ENCODE measurements around the gene CDHR4. TPM values are rescaled to one million over a fixed set of nuclear protein-coding genes. Genes with fewer than 3 reads are reported as not detected.

CDHR4 gene
- total RNA-seq, 1 experiment from 2014 or later = 0.17 TPM

- no peak for TF ChIP-seq E2F4 (CRISPR knock-in tag; IDR thresholded peaks at IDR 0.05; ENCODE audit: borderline replicate concordance, low read depth)
- TF ChIP-seq NFE2L1 (CRISPR knock-in tag; IDR thresholded peaks at IDR 0.05) = no peak
- TF ChIP-seq E2F5 (CRISPR knock-in tag; IDR thresholded peaks at IDR 0.05) = no peak
- no peak for TF ChIP-seq JAZF1 (CRISPR knock-in tag; IDR thresholded peaks at IDR 0.05)
- no peak for TF ChIP-seq ZNF423 (CRISPR knock-in tag; IDR thresholded peaks at IDR 0.05)
- TF ChIP-seq ZNF281 (CRISPR knock-in tag; IDR thresholded peaks at IDR 0.05) = no peak
- Mint-ChIP-seq H3K9me3 (no peaks in the 10 kb centered on the region), H3K4me3 (no peak overlapping the region), H3K36me3 (no peaks in the 10 kb centered on the region), H3K27ac (no peak overlapping the region), H3K4me1 (peaks cover 3% of the 10 kb centered on the region; the same call in 1 of the 2 replicates), H3K27me3 (ENCODE audit: low read depth) (peaks cover 11% of the 10 kb centered on the region)
- no peak for ATAC-seq
- ChIA-PET POLR2A (no interaction called here), CTCF (interaction anchor here (1.5 kb wide), 1 partner anchor 9 kb away, joined by 4 read pairs; no protein-coding TSS in a partner anchor)
- DNase-seq (ENCODE audit: low spot score) = no peak
Measured at GRCh38 chr3:49793486-49794085, 6.1 kb downstream of the CDHR4 start.

- ATAC-seq (no peak), DNase-seq (ENCODE audit: low spot score) (no peak)
- Mint-ChIP-seq H3K27me3 (ENCODE audit: low read depth) (peaks cover 22% of the 10 kb centered on the region), H3K27ac (no peak overlapping the region), H3K4me1 (peaks cover 3% of the 10 kb centered on the region; the same call in 1 of the 2 replicates), H3K36me3 (no peaks in the 10 kb centered on the region), H3K4me3 (no peak overlapping the region), H3K9me3 (no peaks in the 10 kb centered on the region)
- ChIA-PET POLR2A (no interaction called here), CTCF (interaction anchor here (0.5 to 1.5 kb wide), 2 partner anchors 10 to 44 kb away, joined by 3 to 4 read pairs; no protein-coding TSS in a partner anchor)
- TF ChIP-seq JAZF1 (CRISPR knock-in tag; IDR thresholded peaks at IDR 0.05) (no peak), NFYB (CRISPR knock-in tag; conservative IDR thresholded peaks at IDR 0.05; ENCODE audit: low read depth) (no peak), ZNF396 (CRISPR knock-in tag; IDR thresholded peaks at IDR 0.05; ENCODE audit: borderline replicate concordance) (no peak), E2F4 (CRISPR knock-in tag; IDR thresholded peaks at IDR 0.05; ENCODE audit: borderline replicate concordance, low read depth) (no peak), ATF6 (CRISPR knock-in tag; IDR thresholded peaks at IDR 0.05) (no peak), IRF2 (CRISPR knock-in tag; IDR thresholded peaks at IDR 0.05; ENCODE audit: borderline replicate concordance, low read depth) (no peak), ZNF138 (CRISPR knock-in tag; conservative IDR thresholded peaks at IDR 0.05) (no peak), FOXJ3 (CRISPR knock-in tag; IDR thresholded peaks at IDR 0.05; ENCODE audit: borderline replicate concordance) (no peak), TEAD4 (CRISPR knock-in tag; IDR thresholded peaks at IDR 0.05) (no peak), HMGA2 (CRISPR knock-in tag; IDR thresholded peaks at IDR 0.05) (no peak), ELF4 (CRISPR knock-in tag; IDR thresholded peaks at IDR 0.05; ENCODE audit: low read depth) (no peak), E2F5 (CRISPR knock-in tag; IDR thresholded peaks at IDR 0.05) (no peak), ZSCAN18 (CRISPR knock-in tag; IDR thresholded peaks at IDR 0.05) (no peak), TEAD1 (CRISPR knock-in tag; IDR thresholded peaks at IDR 0.05) (no peak), TP53 (CRISPR knock-in tag; IDR thresholded peaks at IDR 0.05) (no peak), NR3C1 (CRISPR knock-in tag; conservative IDR thresholded peaks at IDR 0.05; ENCODE audit: low read depth) (no peak)
- TF ChIP-seq, protein P1, sequence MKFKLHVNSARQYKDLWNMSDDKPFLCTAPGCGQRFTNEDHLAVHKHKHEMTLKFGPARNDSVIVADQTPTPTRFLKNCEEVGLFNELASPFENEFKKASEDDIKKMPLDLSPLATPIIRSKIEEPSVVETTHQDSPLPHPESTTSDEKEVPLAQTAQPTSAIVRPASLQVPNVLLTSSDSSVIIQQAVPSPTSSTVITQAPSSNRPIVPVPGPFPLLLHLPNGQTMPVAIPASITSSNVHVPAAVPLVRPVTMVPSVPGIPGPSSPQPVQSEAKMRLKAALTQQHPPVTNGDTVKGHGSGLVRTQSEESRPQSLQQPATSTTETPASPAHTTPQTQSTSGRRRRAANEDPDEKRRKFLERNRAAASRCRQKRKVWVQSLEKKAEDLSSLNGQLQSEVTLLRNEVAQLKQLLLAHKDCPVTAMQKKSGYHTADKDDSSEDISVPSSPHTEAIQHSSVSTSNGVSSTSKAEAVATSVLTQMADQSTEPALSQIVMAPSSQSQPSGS (CRISPR knock-in tag; IDR thresholded peaks at IDR 0.05; ENCODE audit: borderline replicate concordance, low read depth) = no peak
Measured at GRCh38 chr3:49792371-49793150, 7.1 kb downstream of the CDHR4 start.
